K562 (cell line): ENCODE measurements around the gene SELENOO. TPM values are rescaled to one million over a fixed set of nuclear protein-coding genes. Genes with fewer than 3 reads are reported as not detected.

Experiments used
- ATAC-seq: fragments of 200-7000 bp; cut with Tn5 transposase; 3 replicates; pipeline ENCODE4 v1.9.1; 2020; ENCODE audit warnings: moderate library complexity
- BruUV-seq: library from RNA; stranded (reverse); fragments of 400-500 nt; replicated peaks from 2 replicates; lab custom pipeline; 2021; lab: Mats Ljungman, UMichigan
- CTCF ChIA-PET: fragments of 300-600 bp; formaldehyde crosslinking; extraction: SDS; loops from one replicate; lab custom pipeline; 2021; ENCODE audit warnings: low intra/inter-chr PET ratio; lab: Yijun Ruan, JAX
- POLR2A ChIA-PET: fragments of 300-600, 350-650 bp; sonication (Branson Sonifier 250); formaldehyde crosslinking; extraction: SDS; loops from one replicate; lab custom pipeline; 2021; ENCODE audit warnings: antibody characterized with exemption, inconsistent platforms; lab: Yijun Ruan, JAX
- DNase-seq, 4 experiments: peaks; one replicate each; pipeline versions ENCODE4 v3.0.0 to v3.0.0-alpha.2; 2011 to 2018; ENCODE audit warnings: low spot score in 3 of 4, mixed read lengths in 3 of 4; ENCODE audit errors: extremely low read depth in 1 of 4
- FAIRE-seq: peaks from 2 replicates; lab custom pipeline; 2011; peaks lifted over from hg19 to GRCh38; lab: Jason Lieb, UNC
- H2AFZ ChIP-seq: 2 replicates; pipeline ENCODE4 v1.6.0; 2011; ENCODE audit warnings: low read depth, low read length, control low read depth, inconsistent platforms
- H3K27ac ChIP-seq: fragments of 200-600 bp; 3 replicates; pipeline ENCODE4 v1.8.0; 2011; ENCODE audit warnings: low read depth, mild to moderate bottlenecking, control low read depth, inconsistent platforms, low read length, moderate library complexity, mixed read lengths; ENCODE audit errors: extremely low read depth
- H3K27me3 ChIP-seq, 2 experiments: fragments of 300-600 bp in 1 of 2; 2 replicates in 1 of 2; 3 replicates in 1 of 2; pipeline versions ENCODE4 v1.6.0 to v1.8.0; 2011; ENCODE audit warnings: inconsistent platforms in 2 of 2, low read length in 2 of 2, mild to moderate bottlenecking in 1 of 2, mixed read lengths in 1 of 2, moderate library complexity in 1 of 2; ENCODE audit not compliant: control insufficient read depth in 2 of 2, insufficient read depth in 2 of 2
- H3K36me3 ChIP-seq: fragments of 300-600 bp; 3 replicates; pipeline ENCODE4 v1.8.0; 2011; ENCODE audit warnings: mild to moderate bottlenecking, low read length, inconsistent platforms; ENCODE audit not compliant: control insufficient read depth, insufficient read depth
- H3K4me1 ChIP-seq, 2 experiments: fragments of 200-600 bp in 1 of 2; replicated peaks in 1 of 2; 2 replicates in 1 of 2; 3 replicates in 1 of 2; pipeline versions ENCODE4 v1.5.1 to v1.8.0; 2011; ENCODE audit warnings: inconsistent platforms in 2 of 2, low read length in 2 of 2, mild to moderate bottlenecking in 1 of 2, mixed read lengths in 1 of 2, moderate library complexity in 1 of 2; ENCODE audit not compliant: control insufficient read depth in 2 of 2, insufficient read depth in 2 of 2
- H3K4me2 ChIP-seq: 2 replicates; pipeline ENCODE4 v1.6.1; 2011; ENCODE audit warnings: low read length, control low read depth, inconsistent platforms, mixed read lengths; ENCODE audit not compliant: insufficient read depth
- H3K4me3 ChIP-seq: fragments of 200-600 bp; sonication (generic), shearing (Covaris generic); 2 replicates; pipeline ENCODE4 v1.5.1; 2016; ENCODE audit warnings: control low read depth, inconsistent platforms
- H3K79me2 ChIP-seq: fragments of 200-600 bp; 3 replicates; pipeline ENCODE4 v1.8.0; 2011; ENCODE audit warnings: low read length, inconsistent platforms; ENCODE audit not compliant: control insufficient read depth, insufficient read depth
- H3K9ac ChIP-seq, 2 experiments: 2 replicates each; pipeline versions ENCODE4 v1.6.0 to v1.6.1; 2011; ENCODE audit warnings: low read depth in 2 of 2, low read length in 2 of 2, control low read depth in 1 of 2, inconsistent platforms in 1 of 2, mild to moderate bottlenecking in 1 of 2, mixed read lengths in 1 of 2; ENCODE audit not compliant: insufficient read depth in 1 of 2
- H3K9me1 ChIP-seq: one replicate; pipeline ENCODE4 v1.6.0; 2011; ENCODE audit warnings: inconsistent platforms, mild to moderate bottlenecking, low read length, moderate library complexity; ENCODE audit not compliant: control insufficient read depth, insufficient read depth
- H3K9me3 ChIP-seq: replicated peaks from 2 replicates; pipeline ENCODE4 v1.5.1; 2011; ENCODE audit warnings: low read depth, low read length, inconsistent platforms; ENCODE audit not compliant: control insufficient read depth, insufficient read depth
- H4K20me1 ChIP-seq: replicated peaks from 2 replicates; pipeline ENCODE4 v1.6.1; 2011; ENCODE audit warnings: low read length, inconsistent platforms, mixed read lengths; ENCODE audit not compliant: control insufficient read depth, insufficient read depth
- CREB3L1 ChIP-seq: fragments of 450-650 bp; IDR thresholded peaks from 2 replicates; pipeline ENCODE4 v1.6.1; 2014; ENCODE audit warnings: low read depth, mild to moderate bottlenecking, moderate library complexity, borderline replicate concordance
- EP300 ChIP-seq: IDR thresholded peaks from 2 replicates; pipeline ENCODE4 v1.6.1; 2012; ENCODE audit warnings: low read length, improper control_type of control experiment
- NR2C1 ChIP-seq, 2 experiments: fragments of 450-650 bp; IDR thresholded peaks; 2 replicates each; pipeline ENCODE4 v1.6.1; 2017; ENCODE audit warnings: mild to moderate bottlenecking in 2 of 2, antibody characterized with exemption in 1 of 2, inconsistent platforms in 1 of 2, missing compliant biosample characterization in 1 of 2, missing genetic modification characterization in 1 of 2
- PHB2 ChIP-seq: fragments of 450-650 bp; IDR thresholded peaks from 2 replicates; pipeline ENCODE4 v1.6.1; 2017; ENCODE audit warnings: low read depth
- PTTG1 ChIP-seq: fragments of 450-650 bp; IDR thresholded peaks from 2 replicates; pipeline ENCODE4 v1.6.1; 2016; ENCODE audit warnings: low read depth, mild to moderate bottlenecking, missing genetic modification characterization, missing compliant biosample characterization
- SIN3A ChIP-seq, 2 experiments: fragments of 150-350 bp in 1 of 2; IDR thresholded peaks; 2 replicates each; pipeline ENCODE4 v1.6.1; 2011 to 2016; ENCODE audit warnings: borderline replicate concordance in 2 of 2, low read depth in 2 of 2, low read length in 2 of 2, mild to moderate bottlenecking in 2 of 2, moderate library complexity in 2 of 2; ENCODE audit not compliant: control insufficient read depth in 1 of 2
- SMARCC2 ChIP-seq: fragments of 450-650 bp; IDR thresholded peaks from 2 replicates; pipeline ENCODE4 v1.6.1; 2017; ENCODE audit warnings: antibody characterized with exemption, moderate library complexity, mild to moderate bottlenecking, low read depth
- TAF15 ChIP-seq: fragments of 200-400 bp; formaldehyde crosslinking; IDR thresholded peaks from 2 replicates; pipeline ENCODE4 v1.6.1; 2017; ENCODE audit warnings: mild to moderate bottlenecking, low read depth, low read length, moderate library complexity
- USF1 ChIP-seq: sonication (generic); formaldehyde crosslinking; IDR thresholded peaks from 2 replicates; pipeline ENCODE4 v1.9.0; 2022; ENCODE audit warnings: mild to moderate bottlenecking, missing genetic modification reagents
- ZNF76 ChIP-seq: fragments of 250-450 bp; sonication (Bioruptor Pico); IDR thresholded peaks from 2 replicates; pipeline ENCODE4 v1.4.0; 2020; ENCODE audit warnings: mild to moderate bottlenecking, moderate library complexity, borderline replicate concordance
- WGBS: fragments of 100-300 bp; shearing (Covaris generic); methylation state at CpG from one replicate; pipeline ENCODE4 v1.1.6; 2016; ENCODE audit warnings: low coverage, mixed read lengths; ENCODE audit not compliant: insufficient coverage; ENCODE audit errors: missing lambda C conversion rate; 5-methylcytosine and 5-hydroxymethylcytosine counted together
- in situ Hi-C: fragments of 300-500 bp; cut with MboI; formaldehyde crosslinking; loops from 4 replicates; pipeline ENCODE4 v1.15.0; 2018; ENCODE audit warnings: inconsistent platforms, mixed read lengths
- intact Hi-C: fragments of 100-400 bp; cut with micrococcal nuclease; formaldehyde crosslinking; loops from 2 replicates; pipeline ENCODE4 v1.14.2; 2022
- polyA plus RNA-seq, 8 experiments: library from polyadenylated mRNA; depleted of rRNA in 4 of 8; stranded (reverse) in 5 of 8; unstranded in 3 of 8; fragments of >200 nt; fragmentation: Nextera tagmentation in 2 of 8; fragmentation: Illumina TruSeq in 1 of 8; extraction: Ambion mirVana in 2 of 8; extraction: Trizol in 1 of 8; gene quantifications; 2 replicates each; pipeline versions ENCODE4 v1.2.1 to v1.2.3, GENCODE V29; 2011 to 2014; ENCODE audit warnings: inconsistent platforms in 1 of 8, missing spikeins in 1 of 8
- total RNA-seq, 7 experiments: library from RNA; depleted of rRNA in 6 of 7; stranded (reverse); fragments of >200 nt in 6 of 7; fragmentation: Illumina TruSeq in 2 of 7; extraction: Trizol in 2 of 7; gene quantifications; 2 replicates each; pipeline versions ENCODE4 v1.2.1 to v1.2.3, GENCODE V29; 2011 to 2021; ENCODE audit warnings: low replicate concordance in 1 of 7

Gene SELENOO
- total and polyA plus RNA-seq, 9 of the 15 experiments (the other 6 are each of a cell fraction or from before 2014, with no cell fraction given) = 0.37 to 24.9 (median 8.3) TPM

GRCh38 chr22:50264104-50264745, 63.4 kb downstream of the SELENOO start:
- no peak overlapping the region for H3K4me2 ChIP-seq
- no peak for TF ChIP-seq TAF15
- no peak for TF ChIP-seq PTTG1
- TF ChIP-seq ZNF76 (CRISPR knock-in tag) = no peak
- TF ChIP-seq USF1 (CRISPR knock-in tag) = no peak
- TF ChIP-seq CREB3L1 = no peak
- no peak for TF ChIP-seq EP300
- TF ChIP-seq SIN3A (IDR thresholded peaks at IDR 0.05; ENCODE audit: borderline replicate concordance in 2 of 2, control insufficient read depth in 1 of 2, low read depth in 2 of 2, low read length in 2 of 2) = no peak
- no peak for TF ChIP-seq PHB2
- TF ChIP-seq NR2C1 (IDR thresholded peaks at IDR 0.05) = no peak
- TF ChIP-seq NR2C1 (tag; IDR thresholded peaks at IDR 0.05) = no peak
- no peak for TF ChIP-seq SMARCC2
- no peak overlapping the region for H3K4me3 ChIP-seq
- 85% methylated on average over 9 of the region's 15 CpGs for WGBS
- no peak overlapping the region for H3K27ac ChIP-seq
- H2AFZ ChIP-seq = no peak overlapping the region
- no peaks in the 10 kb centered on the region for H3K27me3 ChIP-seq
- H3K9me1 ChIP-seq = no peaks in the 10 kb centered on the region
- ChIA-PET POLR2A (interaction anchor here (1.5 to 1.9 kb wide), 2 partner anchors 11 to 13 kb away, joined by 4 to 11 read pairs; partner anchors contain the start of gene HDAC10), CTCF (no interaction called here)
- no peak for ATAC-seq
- H3K9ac ChIP-seq = no peak overlapping the region
- peaks cover 18% of the 10 kb centered on the region for H3K79me2 ChIP-seq
- no peak for FAIRE-seq
- no peaks in the 10 kb centered on the region for H3K9me3 ChIP-seq
- in situ Hi-C loops = no loop called here
- no peak for DNase-seq
- no TSS peak for BruUV-seq
- H3K36me3 ChIP-seq = peaks cover 3% of the 10 kb centered on the region; the same call in 1 of the 3 replicates
- intact Hi-C loops = no loop called here
- peaks cover 18 to 83% of the 10 kb centered on the region in 2 experiments; a peak in 4 of 5 replicates for H3K4me1 ChIP-seq
- H4K20me1 ChIP-seq = no peaks in the 10 kb centered on the region
